Superior temporal gyrus (tissue), 1 donor: ENCODE data around the gene DGKQ.
"Not testable (repeated sequence)": the region's sequence is repeated elsewhere in the genome, so short reads cannot be mapped to it uniquely, and the experiment has no call there.

Experiments
- DNase-seq: peaks from one replicate; pipeline ENCODE4 v3.0.0-alpha.2; 2016; ENCODE audit errors: extremely low spot score

The DGKQ gene

GRCh38 chr4:950136-951020, 23.0 kb downstream of the DGKQ start:
- no peak for DNase-seq

DNA sequence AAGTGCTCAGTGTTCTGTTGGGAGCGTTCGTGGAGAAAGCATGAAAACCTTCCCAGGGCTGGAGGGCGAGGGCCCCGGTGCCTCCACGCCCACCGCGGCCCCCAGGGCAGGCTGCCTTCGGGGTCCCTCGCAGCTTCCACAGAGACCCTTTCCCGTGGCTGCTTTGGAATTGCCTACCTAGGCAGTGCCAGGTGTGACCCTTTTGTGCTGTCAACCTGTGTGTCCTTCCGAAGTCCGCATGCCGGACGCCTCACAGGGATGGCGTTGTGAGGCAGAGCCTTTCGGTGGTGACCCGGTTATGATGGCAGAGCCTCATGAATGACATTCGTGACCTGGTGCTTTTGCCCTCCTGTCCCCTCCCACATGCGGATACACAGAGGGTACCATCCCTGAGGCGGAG, 23.7 kb downstream of the DGKQ start:
- DNase-seq = no peak

GRCh38 chr4:948936-949300, 24.5 kb downstream of the DGKQ start:
- DNase-seq = no peak

DNA sequence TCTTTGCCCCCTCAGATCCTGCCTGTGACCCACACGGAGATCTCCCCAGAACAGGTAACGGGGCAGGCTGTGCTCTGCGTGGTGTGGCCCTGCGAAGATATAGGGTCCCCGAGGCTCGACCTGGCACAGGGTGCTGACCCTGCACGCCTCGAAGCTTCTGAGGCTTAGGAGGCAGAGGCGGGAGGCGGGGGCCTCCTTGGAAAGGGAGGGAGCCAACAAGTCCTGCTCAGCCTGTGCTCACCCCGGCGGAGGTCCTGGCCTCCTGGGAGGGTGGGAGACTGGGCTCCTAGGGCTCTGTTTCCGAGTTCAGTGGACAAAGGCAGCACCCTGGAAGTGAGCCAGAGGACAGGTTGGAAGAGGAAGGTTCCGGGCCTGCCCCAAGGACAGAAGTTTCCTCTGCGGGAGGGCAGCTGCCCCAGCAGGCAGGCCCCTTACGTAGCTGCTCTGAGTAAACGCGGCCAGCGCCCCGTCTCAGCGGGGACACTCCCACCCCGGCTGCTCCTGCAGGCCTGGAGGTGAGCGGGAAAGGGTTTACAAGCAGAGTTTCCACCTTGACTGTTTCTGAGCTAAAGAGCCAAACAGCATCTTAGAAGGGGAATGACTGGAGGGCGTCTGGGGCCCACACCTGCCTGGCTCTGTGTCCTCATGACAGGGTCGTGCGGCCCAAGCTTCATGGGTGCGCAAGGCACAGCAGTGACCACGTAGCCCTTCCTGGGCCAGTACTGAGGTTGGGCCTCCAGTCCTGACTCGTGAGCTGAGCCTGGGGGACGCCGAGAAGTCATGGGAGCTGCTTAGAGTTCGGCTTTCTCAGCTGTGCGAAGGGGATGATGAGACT, 25.1 kb downstream of the DGKQ start:
- DNase-seq = no peak

DNA sequence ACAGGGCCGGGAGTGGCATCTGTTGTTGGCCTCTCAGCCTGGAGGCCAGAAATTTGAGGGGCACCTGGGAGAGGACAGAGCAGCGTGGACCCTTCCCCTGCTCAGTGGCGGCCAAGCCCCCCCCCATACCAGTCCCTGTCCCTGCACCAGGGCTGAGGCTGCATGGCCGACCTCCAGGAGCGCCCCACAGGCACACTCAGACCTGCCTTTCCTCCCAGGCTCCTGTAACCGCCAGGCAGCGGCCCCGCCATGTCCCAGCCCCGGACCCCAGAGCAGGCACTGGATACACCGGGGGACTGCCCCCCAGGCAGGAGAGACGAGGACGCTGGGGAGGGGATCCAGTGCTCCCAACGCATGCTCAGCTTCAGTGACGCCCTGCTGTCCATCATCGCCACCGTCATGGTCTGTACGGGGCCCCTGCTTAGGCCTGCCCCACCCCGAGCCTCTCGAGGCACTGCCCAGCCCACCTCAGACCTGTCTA, 25.8 kb downstream of the DGKQ start:
- no peak for DNase-seq

- DNase-seq = no peak
Observed at GRCh38 chr4:946517-947471, 26.6 kb downstream of the DGKQ start.

DNA sequence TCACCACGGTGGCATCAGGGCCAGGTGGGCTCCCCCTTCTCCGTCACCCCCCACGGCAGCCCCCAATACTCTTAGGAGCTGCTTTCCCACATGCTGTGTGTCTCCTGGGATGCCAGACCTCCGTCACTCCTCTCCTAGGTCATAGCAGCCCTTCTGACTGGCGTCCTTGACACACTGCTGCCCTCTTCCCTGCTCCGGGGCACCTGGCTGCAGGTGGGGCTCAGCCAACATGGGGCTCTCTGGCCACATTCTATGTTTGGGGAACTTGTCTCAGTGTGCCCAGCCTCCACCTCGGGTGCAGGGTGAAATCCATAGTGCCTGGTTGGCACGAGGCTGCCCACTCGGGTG, 27.3 kb downstream of the DGKQ start:
- DNase-seq = no peak

DNA sequence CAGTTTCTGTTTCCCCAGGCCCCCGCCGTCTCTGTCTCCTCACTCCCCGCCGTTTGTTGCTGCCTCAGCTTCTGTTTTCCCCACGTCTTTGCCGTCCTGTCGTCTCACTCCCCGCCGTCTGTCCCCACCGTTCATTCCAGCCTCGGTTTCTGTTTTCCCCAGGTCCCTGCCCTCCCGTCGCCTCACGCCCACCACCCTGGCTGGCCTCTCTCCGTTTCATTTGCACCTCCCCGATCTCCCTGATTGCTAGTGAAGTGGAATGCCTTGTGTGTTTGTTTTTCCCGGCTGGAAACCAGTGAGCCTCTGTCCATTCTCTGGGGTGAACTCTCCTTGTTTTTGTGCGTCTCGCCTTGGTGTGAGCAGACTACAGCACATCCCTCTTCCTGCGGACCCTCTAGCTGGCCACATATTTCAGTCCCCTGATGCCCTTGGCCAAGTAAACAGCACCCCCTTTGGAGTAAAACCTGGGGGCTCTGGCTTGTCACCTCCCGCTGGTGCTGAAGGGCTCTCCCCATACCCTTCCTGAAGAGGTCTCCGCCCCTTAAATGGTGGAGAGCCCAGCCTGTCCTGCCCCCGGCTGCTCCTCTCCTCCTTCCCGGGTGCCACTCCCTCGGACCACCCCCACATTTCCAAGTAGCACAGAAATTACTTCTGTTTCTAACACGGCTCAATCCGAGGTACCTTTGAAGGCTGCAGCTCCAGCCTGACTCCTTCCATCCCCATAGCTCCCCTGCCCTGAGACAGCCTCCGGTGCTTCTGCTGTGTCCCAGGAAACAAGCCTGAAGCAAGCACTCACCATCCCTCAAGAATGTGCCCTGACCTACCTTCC, 27.9 kb downstream of the DGKQ start:
- no peak for DNase-seq

- not testable (repeated sequence) for DNase-seq
Observed at GRCh38 chr4:939508-939907, 33.9 kb downstream of the DGKQ start.

- no peak for DNase-seq
Observed at GRCh38 chr4:932713-933070, 40.7 kb downstream of the DGKQ start.

DNA sequence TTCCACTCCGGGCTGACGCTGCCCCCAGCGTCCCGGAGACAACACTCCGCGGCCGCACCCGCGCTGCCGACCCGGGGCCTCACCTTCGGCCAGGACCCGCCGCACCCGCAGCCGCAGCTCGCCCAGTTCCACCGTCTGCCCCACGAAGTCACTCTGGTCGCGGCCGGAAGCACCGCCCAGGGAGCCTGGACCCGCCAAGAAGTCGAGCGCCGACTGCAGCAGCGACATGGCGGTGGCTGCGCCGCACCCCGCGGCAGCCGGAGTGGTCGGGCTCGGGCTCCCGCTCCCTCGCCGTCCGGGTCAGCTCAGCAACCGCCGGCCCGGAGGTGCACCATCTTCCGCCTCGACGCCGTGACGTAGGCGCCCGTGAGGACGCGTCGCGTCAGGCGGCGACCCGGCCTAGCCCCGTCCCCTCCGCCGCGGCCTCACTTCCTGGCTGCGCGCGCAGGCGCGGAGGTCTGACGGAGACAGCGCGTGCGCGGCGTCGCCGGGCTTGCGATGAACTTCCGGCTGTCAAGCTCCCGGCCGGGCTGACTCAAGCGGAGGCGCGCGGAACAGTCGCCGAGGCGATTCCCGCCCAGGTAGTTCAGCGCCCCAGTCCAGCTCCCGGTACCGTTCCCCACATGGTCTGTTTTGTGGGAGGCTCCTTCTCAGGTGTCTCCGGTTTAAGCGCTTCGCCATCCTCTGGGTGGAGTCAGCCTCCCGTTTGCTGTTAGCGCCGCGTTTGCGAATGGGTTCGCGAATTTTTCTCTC, 41.2 kb downstream of the DGKQ start, which contains the start of the genes GAK and TMEM175:
GAK (minus strand) TSS at position 357 of the 753 bp plus-strand sequence; CDS start at position 228, 129 bp downstream.
TMEM175 (plus strand) TSS at position 501 of the 753 bp plus-strand sequence. CDS start 15,280 bp downstream, outside the sequence.
- peak; percentile 92 for DNase-seq

GRCh38 chr4:931194-931959, 42.0 kb downstream of the DGKQ start:
- no peak for DNase-seq

DNA sequence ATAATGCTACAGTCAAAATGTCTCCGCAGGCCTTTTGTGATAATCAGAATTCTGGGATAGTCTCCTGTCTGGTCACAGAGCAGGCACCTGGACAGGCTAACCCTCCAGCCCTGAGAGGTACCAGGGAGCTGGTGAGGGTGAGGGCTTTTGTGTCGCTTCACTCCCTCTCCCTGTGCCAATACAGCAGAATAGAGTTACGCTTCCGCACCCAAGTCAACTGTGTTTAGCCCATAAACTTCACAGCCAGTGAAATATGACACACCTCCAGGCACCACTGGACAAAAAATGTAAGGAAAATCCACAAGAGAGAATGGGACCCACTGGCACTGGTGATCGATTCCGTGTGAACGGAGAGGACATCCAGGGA, 42.6 kb downstream of the DGKQ start:
- DNase-seq = no peak

- no peak for DNase-seq
Observed at GRCh38 chr4:930028-930551, 43.3 kb downstream of the DGKQ start.

DNA sequence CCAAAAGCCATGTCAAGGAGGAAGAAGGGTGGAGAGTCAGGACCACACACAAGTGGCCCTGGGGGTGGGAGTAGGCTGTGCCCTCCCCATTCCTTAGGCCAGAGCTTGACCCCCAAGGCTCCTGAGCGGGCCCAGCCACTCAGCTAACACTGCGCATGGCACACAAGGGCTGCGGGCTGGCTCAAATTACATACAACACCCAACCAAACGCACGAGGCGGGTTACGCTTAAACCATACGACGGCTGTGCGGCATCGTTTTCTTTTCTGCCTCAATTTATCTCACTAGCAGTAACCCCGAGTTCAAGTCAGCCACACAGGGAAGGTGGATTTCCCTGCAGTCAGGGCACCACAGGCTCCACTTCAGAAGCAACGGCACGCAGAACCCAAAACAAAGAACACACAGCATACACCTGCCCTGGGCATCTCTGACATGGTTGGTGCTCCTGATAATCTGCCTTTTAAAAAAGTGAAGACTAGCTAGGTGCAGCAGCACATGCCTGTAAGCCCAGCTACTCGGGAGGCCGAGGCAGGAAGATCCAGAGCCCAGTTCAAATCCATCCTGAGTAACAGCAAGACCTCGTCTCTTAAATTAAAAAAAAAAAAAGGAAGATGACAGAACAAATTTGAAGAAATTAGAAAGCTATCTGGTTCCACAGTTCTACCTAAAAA, 44.1 kb downstream of the DGKQ start:
- no peak for DNase-seq

DNA sequence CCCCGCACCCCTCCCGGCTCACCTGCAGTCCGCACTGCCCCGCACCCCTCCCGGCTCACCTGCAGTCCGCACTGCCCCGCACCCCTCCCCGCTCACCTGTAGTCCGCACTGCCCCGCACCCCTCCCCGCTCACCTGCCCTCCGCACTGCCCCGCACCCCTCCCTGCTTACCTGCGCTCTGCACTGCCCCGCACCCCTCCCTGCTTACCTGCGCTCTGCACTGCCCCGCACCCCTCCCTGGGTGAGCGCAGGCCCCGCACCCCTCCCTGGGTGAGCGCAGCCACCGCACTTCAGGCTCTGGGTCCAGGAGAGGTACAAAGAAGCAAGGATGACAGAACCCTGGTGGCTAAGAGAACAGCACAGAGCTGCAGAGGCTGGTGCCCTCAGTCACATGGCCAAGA, 45.8 kb downstream of the DGKQ start:
- not testable (repeated sequence) for DNase-seq

DNA sequence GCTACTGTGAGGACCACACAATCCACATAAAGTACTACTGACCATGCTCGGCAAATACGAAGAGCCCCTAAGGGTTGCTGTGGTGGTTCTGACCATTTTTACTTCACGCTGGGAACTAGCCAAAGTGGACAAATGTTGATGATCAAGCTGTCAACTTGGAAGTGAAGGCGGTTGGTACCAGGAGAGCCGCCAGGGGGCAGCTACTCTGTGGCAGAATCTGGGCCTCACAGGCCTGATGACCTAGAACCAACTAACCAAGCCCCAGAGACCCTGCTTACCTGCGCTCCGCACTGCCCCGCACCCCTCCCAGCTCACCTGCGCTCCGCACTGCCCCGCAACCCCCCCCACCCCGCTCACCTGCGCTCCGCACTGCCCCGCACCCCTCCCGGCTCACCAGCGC, 46.8 kb downstream of the DGKQ start:
- DNase-seq = no peak

GRCh38 chr4:925771-926500, 47.4 kb downstream of the DGKQ start:
- DNase-seq = no peak
